ENCODE data around the gene BHMT. TPM values are rescaled to one million over a fixed set of nuclear protein-coding genes. Genes with fewer than 3 reads are reported as not detected.

The BHMT gene
- total RNA-seq, 1 experiment from 2014 or later = not detected

- intact Hi-C loops (cut with micrococcal nuclease) = loop anchor here (5.0 to 10.0 kb wide), 2 partner anchors 46 to 368 kb away; no protein-coding TSS in a partner anchor
- no peak for ATAC-seq
- no TSS peak for BruUV-seq (replicated peaks)
Observed at GRCh38 chr5:79136618-79137017, 25.0 kb downstream of the BHMT start.

GRCh38 chr5:79140553-79140952 is 28.9 kb downstream of the BHMT start:
- Histone ChIP-seq H2AFZ (ENCODE audit: low read length) (no peak overlapping the region), H3K27me3 (ENCODE audit: low read length) (no peaks in the 10 kb centered on the region), H3K79me2 (ENCODE audit: low read length) (no peaks in the 10 kb centered on the region), H4K20me1 (ENCODE audit: low read length) (no peaks in the 10 kb centered on the region), H3K36me3 (ENCODE audit: low read depth, low read length) (no peaks in the 10 kb centered on the region), H3K4me2 (ENCODE audit: low read length) (no peak overlapping the region), H3K4me3 (ENCODE audit: low read length) (no peak overlapping the region), H3F3A (ENCODE audit: low read length, unreplicated experiment) (no peaks in the 10 kb centered on the region), H3K4me1 (ENCODE audit: insufficient read depth, low read length) (peaks cover 14% of the 10 kb centered on the region), H3K27ac (ENCODE audit: low read length) (no peak overlapping the region), H3K9me2 (replicated peaks; ENCODE audit: low read length) (no peaks in the 10 kb centered on the region), H3K9ac (ENCODE audit: low read length) (no peak overlapping the region), H3K9me3 (ENCODE audit: low read length) (no peaks in the 10 kb centered on the region)
- no peak for DNase-seq
- no TSS peak for BruUV-seq (replicated peaks)
- ChIA-PET CTCF (no interaction called here), POLR2A (ENCODE audit: unreplicated experiment) (no interaction called here)
- ATAC-seq = no peak
- intact Hi-C loops (cut with micrococcal nuclease) = no loop called here
- TF ChIP-seq EZH2phosphoT487 (IDR thresholded peaks at IDR 0.05; ENCODE audit: borderline replicate concordance, low read length) (no peak), CTCF (conservative IDR thresholded peaks at IDR 0.05; ENCODE audit: low read depth, low read length) (no peak), EZH2 (IDR thresholded peaks at IDR 0.05; ENCODE audit: low read length, unreplicated experiment) (no peak)

More at GRCh38 chr5:79136618-79137017, 25.0 kb downstream of the BHMT start:
- Histone ChIP-seq H4K20me1 (ENCODE audit: low read length) (no peaks in the 10 kb centered on the region), H3K27ac (ENCODE audit: low read length) (no peak overlapping the region), H3K4me3 (ENCODE audit: low read length) (no peak overlapping the region), H3K9ac (ENCODE audit: low read length) (no peak overlapping the region), H3F3A (ENCODE audit: low read length, unreplicated experiment) (no peaks in the 10 kb centered on the region), H3K36me3 (ENCODE audit: low read depth, low read length) (no peaks in the 10 kb centered on the region), H3K9me2 (replicated peaks; ENCODE audit: low read length) (no peaks in the 10 kb centered on the region), H3K27me3 (ENCODE audit: low read length) (no peaks in the 10 kb centered on the region), H3K79me2 (ENCODE audit: low read length) (no peaks in the 10 kb centered on the region), H3K9me3 (ENCODE audit: low read length) (no peaks in the 10 kb centered on the region), H2AFZ (ENCODE audit: low read length) (no peak overlapping the region), H3K4me1 (ENCODE audit: insufficient read depth, low read length) (peaks cover 11% of the 10 kb centered on the region), H3K4me2 (ENCODE audit: low read length) (no peak overlapping the region)
- POLR2A ChIA-PET (ENCODE audit: unreplicated experiment) = no interaction called here
- DNase-seq = no peak
- no peak for TF ChIP-seq CTCF (conservative IDR thresholded peaks at IDR 0.05; ENCODE audit: low read depth, low read length)
- no peak for TF ChIP-seq EZH2 (IDR thresholded peaks at IDR 0.05; ENCODE audit: low read length, unreplicated experiment)
- TF ChIP-seq EZH2phosphoT487 (IDR thresholded peaks at IDR 0.05; ENCODE audit: borderline replicate concordance, low read length) = no peak
- CTCF ChIA-PET = no interaction called here

GRCh38 chr5:79143684-79144379 is 32.2 kb downstream of the BHMT start:
- H3K4me3 ChIP-seq (ENCODE audit: low read length) = peak overlapping the region; percentile 19; the same call in 1 of the 2 replicates
- DNase-seq (peak; percentile 86), ATAC-seq (peak; percentile 74)
- peaks cover 25% of the 10 kb centered on the region for H3K4me1 ChIP-seq (ENCODE audit: insufficient read depth, low read length)
- H3K4me2 ChIP-seq (ENCODE audit: low read length) = peak overlapping the region; percentile 77
- no peaks in the 10 kb centered on the region for H3K9me2 ChIP-seq (replicated peaks; ENCODE audit: low read length)
- H3K9me3 ChIP-seq (ENCODE audit: low read length) = no peaks in the 10 kb centered on the region
- intact Hi-C loops (cut with micrococcal nuclease) = no loop called here
- H3K36me3 ChIP-seq (ENCODE audit: low read depth, low read length) = no peaks in the 10 kb centered on the region
- no peaks in the 10 kb centered on the region for H3K27me3 ChIP-seq (ENCODE audit: low read length)
- H3K27ac ChIP-seq (ENCODE audit: low read length) = peak overlapping the region; percentile 70
- ChIA-PET POLR2A (ENCODE audit: unreplicated experiment) (no interaction called here), CTCF (interaction anchor here (0.9 to 1.0 kb wide), 2 partner anchors 10 to 11 kb away, joined by 4 read pairs; no protein-coding TSS in a partner anchor)
- H3K9ac ChIP-seq (ENCODE audit: low read length) = peak overlapping the region; percentile 30; the same call in 1 of the 2 replicates
- TF ChIP-seq EZH2phosphoT487 (IDR thresholded peaks at IDR 0.05; ENCODE audit: borderline replicate concordance, low read length) (no peak), CTCF (conservative IDR thresholded peaks at IDR 0.05; ENCODE audit: low read depth, low read length) (no peak), EZH2 (IDR thresholded peaks at IDR 0.05; ENCODE audit: low read length, unreplicated experiment) (no peak)
- BruUV-seq (replicated peaks) = no TSS peak
- H3K79me2 ChIP-seq (ENCODE audit: low read length) = no peaks in the 10 kb centered on the region
- no peaks in the 10 kb centered on the region for H3F3A ChIP-seq (ENCODE audit: low read length, unreplicated experiment)
- peak overlapping the region; percentile 56 for H2AFZ ChIP-seq (ENCODE audit: low read length)
- no peaks in the 10 kb centered on the region for H4K20me1 ChIP-seq (ENCODE audit: low read length)
